ENCODE data around the gene BOK.
"Not testable (repeated sequence)": the region's sequence is repeated elsewhere in the genome, so short reads cannot be mapped to it uniquely, and the experiment has no call there.

Gene BOK

GRCh38 chr2:241558532-241559322 lies at the start of gene BOK:
TSS of gene BOK (plus strand) at chr2:241558745. CDS start at chr2:241559484, 739 bp downstream.
- peak; percentile 34 for DNase-seq

GRCh38 chr2:241509155-241509784 lies 49.3 kb upstream of the BOK start:
- no peak for DNase-seq

GRCh38 chr2:241511091-241511741 lies 47.3 kb upstream of the BOK start:
- DNase-seq, result no peak

- no peak for DNase-seq
Observed at GRCh38 chr2:241514553-241514952, 44.0 kb upstream of the BOK start.

GRCh38 chr2:241514986-241515737 lies 43.4 kb upstream of the BOK start:
- DNase-seq, result no peak

GRCh38 chr2:241516520-241516965 lies 42.0 kb upstream of the BOK start:
- no peak for DNase-seq

- DNase-seq, result no peak
Observed at GRCh38 chr2:241517297-241517696, 41.2 kb upstream of the BOK start.

- no peak for DNase-seq
Observed at GRCh38 chr2:241519669-241520068, 38.9 kb upstream of the BOK start.

GRCh38 chr2:241522477-241522876 lies 36.1 kb upstream of the BOK start:
- no peak for DNase-seq

- not testable (repeated sequence) for DNase-seq
Observed at GRCh38 chr2:241525818-241526780, 32.4 kb upstream of the BOK start.

GRCh38 chr2:241530571-241530970 lies 28.0 kb upstream of the BOK start:
- DNase-seq, result no peak

GRCh38 chr2:241531161-241531722 lies 27.3 kb upstream of the BOK start:
- DNase-seq, result no peak

GRCh38 chr2:241532168-241532567 lies 26.4 kb upstream of the BOK start:
- DNase-seq, result no peak

- DNase-seq, result no peak
Observed at GRCh38 chr2:241532733-241533601, 25.6 kb upstream of the BOK start.

GRCh38 chr2:241534293-241534692 lies 24.3 kb upstream of the BOK start:
- DNase-seq, result no peak

GRCh38 chr2:241534701-241535375 lies 23.7 kb upstream of the BOK start:
- DNase-seq, result no peak

GRCh38 chr2:241535871-241536655 lies 22.5 kb upstream of the BOK start:
- DNase-seq, result no peak

- no peak for DNase-seq
Observed at GRCh38 chr2:241538838-241539615, 19.5 kb upstream of the BOK start.

Data from amniotic stem cell (primary cell).